Measurements from ENCODE around the gene NPAS2. TPM values are rescaled to one million over a fixed set of nuclear protein-coding genes. Genes with fewer than 3 reads are reported as not detected.

Gene NPAS2
- total RNA-seq, 1 experiment from 2014 or later, result 20.4 TPM

- no peak for TF ChIP-seq MAX (IDR thresholded peaks at IDR 0.05)
- no peak for TF ChIP-seq ATF3 (IDR thresholded peaks at IDR 0.05)
- TF ChIP-seq SIN3A (IDR thresholded peaks at IDR 0.05; ENCODE audit: low read depth), result no peak
- TF ChIP-seq SP1 (IDR thresholded peaks at IDR 0.05; ENCODE audit: low read depth), result no peak
- TF ChIP-seq EZH2phosphoT487 (IDR thresholded peaks at IDR 0.05; ENCODE audit: borderline replicate concordance), result no peak
- no peak for TF ChIP-seq SRF (IDR thresholded peaks at IDR 0.05; ENCODE audit: low read depth)
- TF ChIP-seq POLR2A (IDR thresholded peaks at IDR 0.05; ENCODE audit: borderline replicate concordance, extremely low read depth, insufficient read depth, insufficient read length), result no peak
- no peak for TF ChIP-seq ZFX (IDR thresholded peaks at IDR 0.05)
Measured at GRCh38 chr2:101003278-101003775, 183.4 kb downstream of the NPAS2 start (continued).

GRCh38 chr2:101004620-101005325 lies 184.8 kb downstream of the NPAS2 start:
- Histone ChIP-seq H3K9me3 (ENCODE audit: control insufficient read depth in 1 of 2, insufficient read depth in 1 of 2, low read depth in 1 of 2, low read length in 2 of 2) (no peaks in the 10 kb centered on the region), H3K4me1 (ENCODE audit: control insufficient read depth in 1 of 2, insufficient read depth in 2 of 2, low read length in 2 of 2) (peaks cover 9 to 19% of the 10 kb centered on the region in 2 experiments), H3K4me2 (ENCODE audit: low read length) (no peak overlapping the region), H3K9ac (ENCODE audit: low read length) (no peak overlapping the region), H2AFZ (ENCODE audit: low read depth, low read length, poor library complexity, severe bottlenecking) (no peak overlapping the region), H3K27me3 (ENCODE audit: insufficient read depth, low read length) (no peaks in the 10 kb centered on the region), H3K4me3 (replicated peaks in 1 of 2; ENCODE audit: low read depth in 1 of 2, low read length in 2 of 2) (no peak overlapping the region), H3K27ac (ENCODE audit: low read depth, low read length) (peak overlapping the region; percentile 88), H3K36me3 (ENCODE audit: control insufficient read depth in 1 of 2, insufficient read depth in 2 of 2, low read length in 2 of 2) (peaks cover 35 to 60% of the 10 kb centered on the region in 2 experiments), H3K79me2 (ENCODE audit: insufficient read depth, low read length) (peaks cover 59% of the 10 kb centered on the region), H3K9me2 (ENCODE audit: insufficient read depth) (no peaks in the 10 kb centered on the region), H4K20me1 (ENCODE audit: insufficient read depth) (peaks cover 39% of the 10 kb centered on the region; the same call in 1 of the 2 replicates)
- ChIA-PET RAD21 (ENCODE audit: low non-redundant PET in 1 of 2, low total read pairs in 2 of 2, uncharacterized antibody in 2 of 2, unreplicated experiment in 2 of 2) (no interaction called here), CTCF (no interaction called here), POLR2A (interaction anchor here (0.6 kb wide), 1 partner anchor 409 kb away, joined by 3 read pairs; no protein-coding TSS in a partner anchor)
- BruUV-seq (replicated peaks), result no TSS peak
- no peak for DNase-seq (ENCODE audit: low read depth, low spot score)
- no peak for ATAC-seq
- intact Hi-C loops (cut with micrococcal nuclease), result loop anchor here (5.0 kb wide), 1 partner anchor 397 kb away; no protein-coding TSS in a partner anchor
- TF ChIP-seq POLR2AphosphoS5 (IDR thresholded peaks at IDR 0.05; ENCODE audit: low read depth, low read length) (peak; percentile 52), MAX (IDR thresholded peaks at IDR 0.05) (no peak)

Measured in HCT116 (cell line).